Gastroesophageal sphincter (tissue), 4 donors: ENCODE measurements around the gene FGD5. TPM values are rescaled to one million over a fixed set of nuclear protein-coding genes. Genes with fewer than 3 reads are reported as not detected.

Source experiments
- ATAC-seq: fragments of 150-250 bp; one replicate; pipeline ENCODE4 v1.9.1; 2016; ENCODE audit warnings: mild to moderate bottlenecking, moderate library complexity
- H3K27ac ChIP-seq, 4 donors: fragments of 200-600 bp; sonication (generic) in 3 of 4; 1 replicate in 3 of 4; 2 replicates in 1 of 4; pipeline ENCODE4 v1.5.1; 2016 to 2019
- H3K27me3 ChIP-seq: fragments of 200-600 bp; sonication (generic); one replicate; pipeline ENCODE4 v1.5.1; 2019
- H3K36me3 ChIP-seq, 2 donors: fragments of 200-600 bp; sonication (generic); one replicate each; pipeline ENCODE4 v1.5.1; 2019; ENCODE audit warnings: control low read depth in 1 of 2
- H3K4me1 ChIP-seq, 3 donors: fragments of 200-600 bp; sonication (generic); 1 replicate in 2 of 3; 2 replicates in 1 of 3; pipeline ENCODE4 v1.5.1; 2016 to 2019; ENCODE audit warnings: control low read depth in 2 of 3
- H3K4me3 ChIP-seq, 2 donors: fragments of 200-600 bp; sonication (generic); one replicate each; pipeline ENCODE4 v1.5.1; 2019; ENCODE audit warnings: mild to moderate bottlenecking in 1 of 2, moderate library complexity in 1 of 2
- H3K9me3 ChIP-seq, 3 donors: fragments of 200-600 bp; sonication (generic); one replicate each; pipeline ENCODE4 v1.5.1; 2017 to 2019; ENCODE audit warnings: control low read depth in 2 of 3
- CTCF ChIP-seq, 4 experiments: fragments of 200-600 bp in 2 of 4; fragments of 450-650 bp in 2 of 4; sonication (generic) in 1 of 4; IDR thresholded peaks; one replicate each; pipeline ENCODE4 v1.5.1; 2017 to 2019; ENCODE audit warnings: antibody characterized with exemption in 4 of 4, mild to moderate bottlenecking in 2 of 4, moderate library complexity in 2 of 4
- EP300 ChIP-seq: sonication (generic); formaldehyde crosslinking; IDR thresholded peaks from one replicate; pipeline ENCODE4 v1.6.1; 2017; ENCODE audit warnings: antibody characterized with exemption, mild to moderate bottlenecking
- POLR2A ChIP-seq, 2 donors: fragments of 450-650 bp; IDR thresholded peaks; one replicate each; pipeline ENCODE4 v1.6.1; 2017; ENCODE audit warnings: antibody characterized with exemption in 2 of 2, mild to moderate bottlenecking in 2 of 2, moderate library complexity in 1 of 2
- POLR2AphosphoS5 ChIP-seq: sonication (generic); formaldehyde crosslinking; IDR thresholded peaks from one replicate; pipeline ENCODE4 v1.6.1; 2017; ENCODE audit warnings: antibody characterized with exemption
- WGBS, 2 donors: methylation state at CpG; one replicate each; pipeline ENCODE4 v1.1.5; 2018; ENCODE audit warnings: low coverage in 1 of 2; 5-methylcytosine and 5-hydroxymethylcytosine counted together
- total RNA-seq, 4 donors: library from RNA; depleted of rRNA; stranded (reverse); fragments of >200 nt; gene quantifications; one replicate each; pipeline ENCODE4 v1.1.0, GENCODE V29; 2016

The FGD5 gene
- total RNA-seq, 4 donors from 2014 or later, result 16.1 to 18.7 (median 17.3) TPM

DNA sequence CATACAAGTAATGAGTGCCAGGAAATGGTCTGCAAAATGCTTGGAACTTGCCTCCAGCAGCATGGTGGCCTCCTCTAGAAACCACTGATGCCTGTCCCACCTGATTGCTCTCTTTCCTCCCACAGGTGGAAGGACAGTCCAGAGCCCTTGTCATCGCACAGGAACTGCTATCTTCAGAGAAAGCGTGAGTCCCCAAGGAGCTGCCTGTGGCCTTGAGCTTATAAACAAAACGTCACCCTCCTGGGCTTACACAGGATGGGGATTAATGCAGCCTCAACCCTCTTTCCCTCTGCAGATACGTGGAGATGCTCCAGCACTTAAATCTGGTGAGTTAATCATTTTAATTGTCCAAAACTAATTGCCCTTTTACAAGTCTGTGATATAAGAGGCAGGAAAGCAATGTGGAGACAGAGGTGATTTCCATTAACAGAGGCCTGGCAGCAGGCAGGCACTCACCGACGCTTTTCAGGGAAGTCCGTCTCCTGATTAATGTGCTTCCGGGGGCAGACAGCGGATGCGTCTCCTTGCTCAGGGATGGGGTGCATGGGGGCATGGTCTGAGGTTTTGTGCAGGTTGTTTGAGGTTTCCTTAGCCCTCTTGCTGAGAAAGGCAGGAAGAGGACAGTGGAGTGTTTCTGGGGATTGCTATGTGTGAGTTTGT, 61.8 kb downstream of the FGD5 start:
- ATAC-seq, result no peak
- Histone ChIP-seq H3K36me3 (peaks cover 0 to 7% of the 10 kb centered on the region in 2 donors), H3K4me3 (no peak overlapping the region), H3K27me3 (no peaks in the 10 kb centered on the region), H3K4me1 (peaks cover 0 to 34% (median 17%) of the 10 kb centered on the region in 3 donors), H3K27ac (no peak overlapping the region), H3K9me3 (no peaks in the 10 kb centered on the region)
- TF ChIP-seq EP300 (no peak), POLR2A (IDR thresholded peaks at IDR 0.05) (no peak), POLR2AphosphoS5 (no peak), CTCF (IDR thresholded peaks at IDR 0.05) (no peak)
- 69 to 79% methylated on average over 8 of the region's 10 CpGs for WGBS, 2 donors

GRCh38 chr3:14883226-14883625, 64.5 kb downstream of the FGD5 start:
- 87 to 91% methylated on average over 5 of the region's 5 CpGs for WGBS, 2 donors
- no peaks in the 10 kb centered on the region for H3K9me3 ChIP-seq

DNA sequence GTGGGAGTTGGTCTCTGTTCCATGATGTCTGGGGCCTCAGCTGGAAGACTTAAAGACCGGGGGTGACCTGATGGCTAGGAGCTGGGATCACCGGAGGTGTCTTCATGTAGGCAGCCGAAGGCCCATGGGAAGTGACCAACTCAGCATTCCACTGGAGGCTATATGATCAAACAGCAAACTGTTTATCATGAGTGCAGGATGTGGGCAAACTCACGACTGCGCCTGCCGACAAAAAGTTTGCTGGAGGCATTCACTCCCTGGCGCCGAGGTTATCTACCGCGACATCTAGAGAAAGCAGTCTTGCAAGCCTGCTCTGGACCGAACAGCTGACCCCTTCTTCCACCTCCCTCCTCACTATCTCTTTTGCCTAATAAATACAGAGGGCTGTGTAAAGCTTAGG, 65.9 kb downstream of the FGD5 start:
- ATAC-seq, result no peak
- no peaks in the 10 kb centered on the region for H3K4me1 ChIP-seq
- H3K9me3 ChIP-seq, result no peaks in the 10 kb centered on the region
- TF ChIP-seq POLR2A (IDR thresholded peaks at IDR 0.05), result no peak
- no peak for TF ChIP-seq POLR2AphosphoS5
- no peak for TF ChIP-seq CTCF (IDR thresholded peaks at IDR 0.05)
- no peak for TF ChIP-seq EP300
- no peaks in the 10 kb centered on the region for H3K27me3 ChIP-seq
- H3K27ac ChIP-seq, result no peak overlapping the region
- WGBS, 2 donors, result 60 to 90% methylated on average over 1 to 10 of the region's 11 CpGs
- H3K4me3 ChIP-seq, result no peak overlapping the region
- peaks cover 0 to 7% of the 10 kb centered on the region in 2 donors for H3K36me3 ChIP-seq

More at GRCh38 chr3:14883226-14883625, 64.5 kb downstream of the FGD5 start:
- no peaks in the 10 kb centered on the region for H3K27me3 ChIP-seq
- ATAC-seq, result no peak
- no peak overlapping the region for H3K27ac ChIP-seq
- H3K4me3 ChIP-seq, result no peak overlapping the region
- TF ChIP-seq CTCF (IDR thresholded peaks at IDR 0.05) (no peak), EP300 (no peak), POLR2A (IDR thresholded peaks at IDR 0.05) (no peak), POLR2AphosphoS5 (no peak)
- peaks cover 0 to 14% (median 5%) of the 10 kb centered on the region in 3 donors for H3K4me1 ChIP-seq
- peaks cover 0 to 7% of the 10 kb centered on the region in 2 donors for H3K36me3 ChIP-seq

GRCh38 chr3:14885307-14885706, 66.5 kb downstream of the FGD5 start:
- H3K36me3 ChIP-seq, result peaks cover 0 to 7% of the 10 kb centered on the region in 2 donors
- H3K4me1 ChIP-seq, result no peaks in the 10 kb centered on the region
- ATAC-seq, result no peak
- TF ChIP-seq POLR2AphosphoS5 (no peak), CTCF (IDR thresholded peaks at IDR 0.05) (no peak), EP300 (no peak), POLR2A (IDR thresholded peaks at IDR 0.05) (no peak)
- H3K27ac ChIP-seq, result no peak overlapping the region
- no peaks in the 10 kb centered on the region for H3K27me3 ChIP-seq
- no peak overlapping the region for H3K4me3 ChIP-seq
- WGBS, 2 donors, result 89% methylated on average over 5 of the region's 13 CpGs; no CpG with 5 or more reads in 1 of the 2 donors
- H3K9me3 ChIP-seq, result no peaks in the 10 kb centered on the region

- Histone ChIP-seq H3K36me3 (peaks cover 0 to 7% of the 10 kb centered on the region in 2 donors), H3K4me1 (peaks cover 0 to 5% (median 3%) of the 10 kb centered on the region in 3 donors), H3K27me3 (no peaks in the 10 kb centered on the region), H3K4me3 (no peak overlapping the region), H3K27ac (no peak overlapping the region), H3K9me3 (no peaks in the 10 kb centered on the region)
- TF ChIP-seq POLR2A (IDR thresholded peaks at IDR 0.05), result no peak
- no peak for TF ChIP-seq CTCF (IDR thresholded peaks at IDR 0.05)
- no peak for TF ChIP-seq EP300
- no peak for TF ChIP-seq POLR2AphosphoS5
- no peak for ATAC-seq
- 83% methylated on average over 2 of the region's 3 CpGs; no CpG with 5 or more reads in 1 of the 2 donors for WGBS, 2 donors
These were observed 67.3 kb downstream of the FGD5 start for GRCh38 chr3:14886101-14886500.
